WTC11 (cell line): ENCODE measurements around the gene GALNT9. TPM values are rescaled to one million over a fixed set of nuclear protein-coding genes. Genes with fewer than 3 reads are reported as not detected.

Experiments
- ATAC-seq: fragments of 200-7000 bp; cut with Tn5 transposase; 2 replicates; pipeline ENCODE4 v1.10.0; 2021; ENCODE audit warnings: mild to moderate bottlenecking, moderate library complexity
- CTCF ChIA-PET: fragments of 300-600 bp; sonication (Branson Sonifier 250); formaldehyde crosslinking; loops from one replicate; lab custom pipeline; 2021; ENCODE audit warnings: antibody characterized with exemption; lab: Charles Lee
- POLR2A ChIA-PET: fragments of 350-600 bp; sonication (Branson Sonifier 250); formaldehyde crosslinking; loops from one replicate; lab custom pipeline; 2021; ENCODE audit warnings: antibody characterized with exemption; lab: Charles Lee
- DNase-seq: peaks from one replicate; pipeline ENCODE4 v3.0.0; 2021; ENCODE audit warnings: low spot score
- H3K27ac Mint-ChIP-seq: 2 replicates; pipeline ENCODE4 v1.8.0; 2021; ENCODE audit warnings: mixed read lengths
- H3K27me3 Mint-ChIP-seq: 2 replicates; pipeline ENCODE4 v1.8.0; 2021; ENCODE audit warnings: low read depth, mild to moderate bottlenecking, moderate library complexity, mixed read lengths
- H3K36me3 Mint-ChIP-seq: 2 replicates; pipeline ENCODE4 v1.8.0; 2021; ENCODE audit warnings: mixed read lengths
- H3K4me1 Mint-ChIP-seq: 2 replicates; pipeline ENCODE4 v1.8.0; 2022; ENCODE audit warnings: mixed read lengths
- H3K4me3 Mint-ChIP-seq: 2 replicates; pipeline ENCODE4 v1.8.0; 2021; ENCODE audit warnings: mild to moderate bottlenecking, moderate library complexity, mixed read lengths
- H3K9me3 Mint-ChIP-seq: 2 replicates; pipeline ENCODE4 v1.8.0; 2021; ENCODE audit warnings: mixed read lengths
- AFF4 ChIP-seq: sonication (generic); formaldehyde crosslinking; IDR thresholded peaks from 2 replicates; pipeline ENCODE4 v1.8.1; 2023; ENCODE audit warnings: mild to moderate bottlenecking, missing genetic modification reagents, borderline replicate concordance
- ARID4B ChIP-seq: sonication (generic); formaldehyde crosslinking; IDR thresholded peaks from 2 replicates; pipeline ENCODE4 v1.8.0; 2023; ENCODE audit warnings: missing genetic modification reagents, mild to moderate bottlenecking, borderline replicate concordance
- ATF6 ChIP-seq: sonication (generic); formaldehyde crosslinking; IDR thresholded peaks from 2 replicates; pipeline ENCODE4 v1.8.1; 2023; ENCODE audit warnings: mild to moderate bottlenecking, missing genetic modification reagents
- CBFB ChIP-seq: sonication (generic); formaldehyde crosslinking; IDR thresholded peaks from 2 replicates; pipeline ENCODE4 v1.8.1; 2022; ENCODE audit warnings: mild to moderate bottlenecking, low read depth, missing genetic modification reagents
- GRHL2 ChIP-seq: fragments of 250-450 bp; sonication (Bioruptor Pico); IDR thresholded peaks from 2 replicates; pipeline ENCODE4 v1.8.0; 2022; ENCODE audit warnings: mild to moderate bottlenecking, moderate library complexity; ENCODE audit not compliant: insufficient replicate concordance, severe bottlenecking
- IRF2 ChIP-seq: sonication (generic); formaldehyde crosslinking; IDR thresholded peaks from 2 replicates; pipeline ENCODE4 v1.8.0; 2022; ENCODE audit warnings: low read depth, missing genetic modification reagents, borderline replicate concordance
- NFYB ChIP-seq: sonication (generic); formaldehyde crosslinking; conservative IDR thresholded peaks from 2 replicates; pipeline ENCODE4 v1.8.0; 2022; ENCODE audit warnings: low read depth, missing genetic modification reagents
- NR3C1 ChIP-seq: sonication (generic); formaldehyde crosslinking; conservative IDR thresholded peaks from 2 replicates; pipeline ENCODE4 v1.8.1; 2023; ENCODE audit warnings: low read depth, mild to moderate bottlenecking, missing genetic modification reagents
- OVOL2 ChIP-seq: fragments of 250-450 bp; sonication (Bioruptor Pico); IDR thresholded peaks from 2 replicates; pipeline ENCODE4 v1.9.0; 2021; ENCODE audit warnings: mild to moderate bottlenecking, borderline replicate concordance
- TP53 ChIP-seq: sonication (generic); formaldehyde crosslinking; IDR thresholded peaks from 2 replicates; pipeline ENCODE4 v1.8.1; 2023; ENCODE audit warnings: mild to moderate bottlenecking, missing genetic modification reagents
- ZNF317 ChIP-seq: sonication (generic); formaldehyde crosslinking; IDR thresholded peaks from 2 replicates; pipeline ENCODE4 v1.8.1; 2023; ENCODE audit warnings: low read depth, mild to moderate bottlenecking, moderate library complexity, missing genetic modification reagents, borderline replicate concordance
- ZNF423 ChIP-seq: fragments of 250-450 bp; sonication (Bioruptor Pico); IDR thresholded peaks from 2 replicates; pipeline ENCODE4 v2.1.2; 2022; ENCODE audit warnings: mild to moderate bottlenecking, moderate library complexity
- total RNA-seq: library from RNA; stranded (reverse); gene quantifications from 3 replicates; pipeline ENCODE4 v1.2.3, GENCODE V29; 2021

Gene GALNT9
- total RNA-seq, 1 experiment from 2014 or later = 0.90 TPM

GRCh38 chr12:132271755-132272092 lies 57.7 kb downstream of the GALNT9 start:
- no peak for ATAC-seq

GRCh38 chr12:132270969-132271754 lies 58.2 kb downstream of the GALNT9 start:
- no peak overlapping the region for H3K27ac Mint-ChIP-seq
- no peaks in the 10 kb centered on the region for H3K9me3 Mint-ChIP-seq
- peaks cover 24% of the 10 kb centered on the region for H3K27me3 Mint-ChIP-seq
- no peak overlapping the region for H3K4me3 Mint-ChIP-seq
- ATAC-seq (no peak), DNase-seq (no peak)
- ChIA-PET POLR2A (no interaction called here), CTCF (no interaction called here)
- H3K36me3 Mint-ChIP-seq = no peaks in the 10 kb centered on the region
- TF ChIP-seq ATF6 (CRISPR knock-in tag) = no peak
- no peak for TF ChIP-seq IRF2 (CRISPR knock-in tag)
- TF ChIP-seq ZNF423 = no peak
- no peak for TF ChIP-seq ZNF317 (CRISPR knock-in tag)
- TF ChIP-seq NR3C1 (CRISPR knock-in tag) = no peak
- TF ChIP-seq GRHL2 = no peak
- TF ChIP-seq TP53 = no peak
- TF ChIP-seq NFYB (CRISPR knock-in tag) = no peak
- no peak for TF ChIP-seq CBFB (CRISPR knock-in tag)
- TF ChIP-seq ARID4B (CRISPR knock-in tag) = no peak
- no peak for TF ChIP-seq OVOL2 (CRISPR knock-in tag)
- peaks cover 20% of the 10 kb centered on the region for H3K4me1 Mint-ChIP-seq

More at GRCh38 chr12:132271755-132272092, 57.7 kb downstream of the GALNT9 start:
- Mint-ChIP-seq H3K4me1 (peaks cover 22% of the 10 kb centered on the region), H3K4me3 (no peak overlapping the region), H3K9me3 (no peaks in the 10 kb centered on the region), H3K27ac (no peak overlapping the region), H3K27me3 (peaks cover 21% of the 10 kb centered on the region), H3K36me3 (no peaks in the 10 kb centered on the region)
- CTCF ChIA-PET = no interaction called here
- POLR2A ChIA-PET = no interaction called here
- DNase-seq = no peak
- TF ChIP-seq AFF4 (CRISPR knock-in tag) = no peak
